Measurements from ENCODE around the gene LIN28B.
"Not testable (repeated sequence)": the region's sequence is repeated elsewhere in the genome, so short reads cannot be mapped to it uniquely, and the experiment has no call there.

LIN28B gene

GRCh38 chr6:105069821-105070445, 113.0 kb downstream of the LIN28B start:
- no peak for DNase-seq (ENCODE audit: low spot score)

- DNase-seq (ENCODE audit: low spot score): no peak
These were observed 115.9 kb downstream of the LIN28B start for GRCh38 chr6:105072798-105073199.

GRCh38 chr6:105075210-105075609, 118.3 kb downstream of the LIN28B start:
- no peak for DNase-seq (ENCODE audit: low spot score)

GRCh38 chr6:105076418-105076817, 119.5 kb downstream of the LIN28B start:
- DNase-seq (ENCODE audit: low spot score): not testable (repeated sequence)

GRCh38 chr6:105077596-105078385, 120.9 kb downstream of the LIN28B start:
- DNase-seq (ENCODE audit: low spot score): no peak

- DNase-seq (ENCODE audit: low spot score): no peak
These were observed 121.4 kb downstream of the LIN28B start for GRCh38 chr6:105078386-105078708.

GRCh38 chr6:105080279-105080678, 123.4 kb downstream of the LIN28B start:
- DNase-seq (ENCODE audit: low spot score): no peak

- not testable (repeated sequence) for DNase-seq (ENCODE audit: low spot score)
These were observed 124.8 kb downstream of the LIN28B start for GRCh38 chr6:105081662-105082061.

- DNase-seq (ENCODE audit: low spot score): peak; percentile 42
These were observed 130.8 kb downstream of the LIN28B start for GRCh38 chr6:105087571-105088211.

GRCh38 chr6:105091140-105091829, 134.4 kb downstream of the LIN28B start:
- DNase-seq (ENCODE audit: low spot score): no peak

- no peak for DNase-seq (ENCODE audit: low spot score)
These were observed 137.3 kb downstream of the LIN28B start for GRCh38 chr6:105094133-105094640.

- DNase-seq (ENCODE audit: low spot score): no peak
These were observed 138.2 kb downstream of the LIN28B start for GRCh38 chr6:105095139-105095538.

GRCh38 chr6:105097288-105097687, 140.4 kb downstream of the LIN28B start:
- DNase-seq (ENCODE audit: low spot score): no peak

- DNase-seq (ENCODE audit: low spot score): no peak
These were observed 142.5 kb downstream of the LIN28B start for GRCh38 chr6:105099371-105099770.

GRCh38 chr6:105102186-105102585, 145.3 kb downstream of the LIN28B start:
- DNase-seq (ENCODE audit: low spot score): no peak

GRCh38 chr6:105105094-105105493, 148.2 kb downstream of the LIN28B start:
- DNase-seq (ENCODE audit: low spot score): no peak

- DNase-seq (ENCODE audit: low spot score): no peak
These were observed 149.4 kb downstream of the LIN28B start for GRCh38 chr6:105106260-105106659.

- no peak for DNase-seq (ENCODE audit: low spot score)
These were observed 150.3 kb downstream of the LIN28B start for GRCh38 chr6:105107207-105107606.

- DNase-seq (ENCODE audit: low spot score): no peak
These were observed 151.8 kb downstream of the LIN28B start for GRCh38 chr6:105108631-105109262.

GRCh38 chr6:105109955-105110895, 153.3 kb downstream of the LIN28B start:
- no peak for DNase-seq (ENCODE audit: low spot score)

- no peak for DNase-seq (ENCODE audit: low spot score)
These were observed 154.2 kb downstream of the LIN28B start for GRCh38 chr6:105111105-105111504.

All from iPS-NIHi11 (cell line).